ENCODE data around the gene ITLN1. TPM values are rescaled to one million over a fixed set of nuclear protein-coding genes. Genes with fewer than 3 reads are reported as not detected.
"Not testable (repeated sequence)": the region's sequence is repeated elsewhere in the genome, so short reads cannot be mapped to it uniquely, and the experiment has no call there.

Gene ITLN1
- total and polyA plus RNA-seq, 10 donors: 0.52 to 3.6 (median 1.7) TPM

DNA sequence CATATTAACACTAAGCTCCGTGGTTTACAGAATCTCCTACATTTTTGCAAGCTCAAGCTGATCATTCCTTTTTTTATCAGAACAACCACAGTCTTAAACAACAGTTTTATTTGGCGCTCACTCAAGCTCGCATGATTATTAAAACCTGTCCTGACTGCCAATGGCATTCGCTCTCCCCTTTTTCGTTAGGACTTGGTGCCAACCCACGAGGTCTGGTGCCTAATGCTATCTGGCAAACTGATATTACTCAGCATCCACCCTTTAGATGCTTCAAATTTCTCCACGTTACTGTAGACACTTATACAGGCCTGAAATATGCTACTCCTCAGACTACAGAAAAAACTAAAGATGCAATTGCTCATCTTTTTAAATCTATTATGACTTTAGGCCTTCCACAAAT lies 23.0 kb upstream of the ITLN1 start:
- WGBS, 5 donors: 80 to 91% (median 86%) methylated on average over 7 of the region's 7 CpGs
- Histone ChIP-seq H3K27me3 (replicated peaks in 1 of 7) (no peaks in the 10 kb centered on the region), H3K9me3 (no peaks in the 10 kb centered on the region), H3K4me1 (no peaks in the 10 kb centered on the region), H3K4me3 (no peak overlapping the region), H3K36me3 (no peaks in the 10 kb centered on the region), H3K27ac (no peak overlapping the region)
- DNase-seq: no peak
- TF ChIP-seq POLR2AphosphoS5 (IDR thresholded peaks at IDR 0.05) (no peak), CTCF (IDR thresholded peaks at IDR 0.05 in 8 of 11, conservative IDR thresholded peaks at IDR 0.05 in 3 of 11) (no peak), POLR2A (IDR thresholded peaks at IDR 0.05) (no peak)
- intact Hi-C loops (cut with DNase I; ENCODE audit: low total_unique reads): no loop called here

DNA sequence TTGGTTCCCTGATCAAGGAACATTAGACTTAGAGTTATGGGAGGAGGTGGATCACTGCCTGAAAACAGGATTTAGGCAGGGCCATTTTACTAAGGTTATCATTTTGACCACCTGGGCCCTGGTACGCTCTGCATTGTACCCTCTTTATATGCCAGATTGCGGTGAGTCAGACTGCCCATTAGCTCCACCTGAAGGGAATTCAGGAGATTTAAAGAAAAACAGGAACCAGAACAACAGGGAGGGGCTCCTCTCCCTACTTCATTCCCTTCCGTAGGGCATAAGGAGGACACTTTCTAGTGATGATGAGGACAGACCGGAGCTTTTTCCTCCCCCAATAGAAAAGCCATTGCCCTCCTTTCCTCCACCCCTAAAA lies 20.6 kb upstream of the ITLN1 start:
- Histone ChIP-seq H3K27me3 (replicated peaks in 1 of 7) (peaks cover 0 to 4% (median 0%) of the 10 kb centered on the region in 7 donors), H3K4me3 (no peak overlapping the region), H3K4me1 (no peaks in the 10 kb centered on the region), H3K9me3 (peaks cover 0 to 2% (median 0%) of the 10 kb centered on the region in 8 donors), H3K27ac (no peak overlapping the region), H3K36me3 (no peaks in the 10 kb centered on the region)
- TF ChIP-seq CTCF (IDR thresholded peaks at IDR 0.05 in 8 of 11, conservative IDR thresholded peaks at IDR 0.05 in 3 of 11): no peak
- TF ChIP-seq POLR2AphosphoS5 (IDR thresholded peaks at IDR 0.05): no peak
- TF ChIP-seq POLR2A (IDR thresholded peaks at IDR 0.05): no peak
- DNase-seq: no peak
- intact Hi-C loops (cut with DNase I; ENCODE audit: low total_unique reads): no loop called here
- 76 to 83% (median 79%) methylated on average over 4 of the region's 4 CpGs for WGBS, 5 donors

DNA sequence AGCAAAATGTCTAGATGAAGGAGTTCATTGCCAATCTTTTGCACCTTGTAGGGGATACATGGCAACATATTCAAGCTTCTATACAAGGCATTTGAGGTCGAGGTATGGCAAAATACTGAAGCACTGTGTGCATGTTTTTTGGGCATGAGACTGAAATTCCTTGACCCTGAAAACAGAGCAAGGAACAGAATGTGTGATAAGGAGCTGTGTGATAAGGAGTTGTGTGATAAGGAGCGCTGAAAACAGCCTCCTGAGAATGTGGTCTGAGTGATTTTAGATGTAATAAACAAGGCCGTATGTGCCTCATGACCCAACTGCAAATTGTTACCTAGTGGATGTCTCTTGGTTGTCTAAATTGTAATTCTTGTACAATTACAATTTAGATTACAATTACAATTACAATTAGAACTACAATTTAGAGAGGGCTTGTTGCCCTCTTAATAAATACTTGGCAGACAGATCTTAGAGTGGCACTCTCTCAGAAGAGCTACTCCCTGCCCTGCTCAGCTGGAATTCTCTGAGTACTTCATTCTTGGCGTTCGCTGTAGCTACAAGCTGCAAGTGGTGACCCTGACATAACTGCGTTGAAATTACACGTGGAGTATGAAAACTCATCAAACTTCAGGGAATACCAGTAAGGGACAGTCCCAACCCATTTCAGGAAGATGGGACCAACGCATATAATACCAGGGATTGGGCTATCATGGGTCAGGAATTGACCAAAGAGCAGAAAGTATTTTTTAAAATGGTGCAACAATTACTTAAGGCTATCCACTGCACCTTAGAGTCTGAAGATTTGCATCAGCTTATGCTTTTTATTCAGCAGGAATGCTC lies 20.0 kb upstream of the ITLN1 start:
- DNase-seq: no peak
- Histone ChIP-seq H3K27me3 (replicated peaks in 1 of 7) (peaks cover 0 to 4% (median 0%) of the 10 kb centered on the region in 7 donors), H3K27ac (no peak overlapping the region), H3K4me1 (no peaks in the 10 kb centered on the region), H3K9me3 (peaks cover 0 to 4% (median 0%) of the 10 kb centered on the region in 8 donors), H3K36me3 (no peaks in the 10 kb centered on the region), H3K4me3 (no peak overlapping the region)
- no peak for TF ChIP-seq POLR2AphosphoS5 (IDR thresholded peaks at IDR 0.05)
- no peak for TF ChIP-seq CTCF (IDR thresholded peaks at IDR 0.05 in 8 of 11, conservative IDR thresholded peaks at IDR 0.05 in 3 of 11)
- TF ChIP-seq POLR2A (IDR thresholded peaks at IDR 0.05): no peak
- intact Hi-C loops (cut with DNase I; ENCODE audit: low total_unique reads): no loop called here
- WGBS, 5 donors: 77 to 91% (median 85%) methylated on average over 8 of the region's 8 CpGs

GRCh38 chr1:160902251-160902650 lies 17.3 kb upstream of the ITLN1 start:
- intact Hi-C loops (cut with DNase I; ENCODE audit: low total_unique reads); H3K27me3 ChIP-seq (replicated peaks in 1 of 7); H3K27ac ChIP-seq; H3K9me3 ChIP-seq; H3K4me1 ChIP-seq; H3K4me3 ChIP-seq; H3K36me3 ChIP-seq; DNase-seq: not testable (repeated sequence)
- WGBS, 5 donors: 78 to 100% (median 85%) methylated on average over 1 of the region's 1 CpG
